Uterus (tissue), 2 donors: ENCODE measurements around the gene GRIA1.

Experiments
- POLR2A ChIP-seq, 2 donors: fragments of 450-650 bp; IDR thresholded peaks; one replicate each; pipeline ENCODE4 v1.6.1; 2016; ENCODE audit warnings: antibody characterized with exemption in 2 of 2, mild to moderate bottlenecking in 1 of 2, moderate library complexity in 1 of 2
- TF ChIP-seq, protein P1 (sequence below), 4 experiments: fragments of 200-600 bp in 2 of 4; fragments of 450-650 bp in 2 of 4; sonication (generic) in 2 of 4; IDR thresholded peaks; one replicate each; pipeline ENCODE4 v1.5.1; 2016 to 2019; ENCODE audit warnings: antibody characterized with exemption in 4 of 4, mild to moderate bottlenecking in 2 of 4, moderate library complexity in 1 of 4

DNA sequence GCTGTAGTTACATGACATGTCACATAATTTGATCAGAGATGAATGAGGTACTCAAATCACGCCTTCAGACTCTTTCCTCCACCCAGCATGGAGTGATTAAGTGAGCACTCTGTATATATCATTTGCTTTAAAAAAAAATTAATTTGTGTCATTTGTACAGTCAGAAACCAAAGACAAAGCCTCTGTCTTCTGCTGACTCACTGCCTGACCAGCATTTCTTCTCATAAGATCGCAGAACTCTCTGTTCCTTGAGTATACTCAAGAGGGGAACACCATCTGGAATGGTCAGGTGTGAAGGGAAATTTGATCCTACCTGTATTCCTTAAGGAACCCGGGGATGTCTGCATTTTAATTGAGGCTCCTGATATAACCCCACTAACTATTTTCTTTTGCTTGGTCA, 293.8 kb downstream of the GRIA1 start:
- TF ChIP-seq, protein P1, sequence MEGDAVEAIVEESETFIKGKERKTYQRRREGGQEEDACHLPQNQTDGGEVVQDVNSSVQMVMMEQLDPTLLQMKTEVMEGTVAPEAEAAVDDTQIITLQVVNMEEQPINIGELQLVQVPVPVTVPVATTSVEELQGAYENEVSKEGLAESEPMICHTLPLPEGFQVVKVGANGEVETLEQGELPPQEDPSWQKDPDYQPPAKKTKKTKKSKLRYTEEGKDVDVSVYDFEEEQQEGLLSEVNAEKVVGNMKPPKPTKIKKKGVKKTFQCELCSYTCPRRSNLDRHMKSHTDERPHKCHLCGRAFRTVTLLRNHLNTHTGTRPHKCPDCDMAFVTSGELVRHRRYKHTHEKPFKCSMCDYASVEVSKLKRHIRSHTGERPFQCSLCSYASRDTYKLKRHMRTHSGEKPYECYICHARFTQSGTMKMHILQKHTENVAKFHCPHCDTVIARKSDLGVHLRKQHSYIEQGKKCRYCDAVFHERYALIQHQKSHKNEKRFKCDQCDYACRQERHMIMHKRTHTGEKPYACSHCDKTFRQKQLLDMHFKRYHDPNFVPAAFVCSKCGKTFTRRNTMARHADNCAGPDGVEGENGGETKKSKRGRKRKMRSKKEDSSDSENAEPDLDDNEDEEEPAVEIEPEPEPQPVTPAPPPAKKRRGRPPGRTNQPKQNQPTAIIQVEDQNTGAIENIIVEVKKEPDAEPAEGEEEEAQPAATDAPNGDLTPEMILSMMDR (IDR thresholded peaks at IDR 0.05) = no peak
- TF ChIP-seq POLR2A (IDR thresholded peaks at IDR 0.05) = no peak
